RWPE2 (cell line): Measurements from ENCODE around the gene ZDHHC22.

Experiments
- ATAC-seq: fragments of 200-7000 bp; cut with Tn5 transposase; 3 replicates; pipeline ENCODE4 v1.9.1; 2021; ENCODE audit warnings: low read depth
- DNase-seq: peaks from one replicate; pipeline ENCODE4 v3.0.0-alpha.2; 2020; ENCODE audit warnings: low spot score
- H3K27ac ChIP-seq: fragments of 450-650 bp; 2 replicates; pipeline ENCODE4 v1.5.1; 2017; ENCODE audit warnings: mild to moderate bottlenecking; ENCODE audit not compliant: poor library complexity, severe bottlenecking
- H3K27me3 ChIP-seq: fragments of 250-450 bp; sonication (Bioruptor Pico); 2 replicates; pipeline ENCODE4 v1.5.1; 2021; ENCODE audit warnings: mild to moderate bottlenecking, moderate library complexity; ENCODE audit not compliant: insufficient read depth, poor library complexity, severe bottlenecking
- H3K36me3 ChIP-seq: fragments of 250-450 bp; sonication (Bioruptor Pico); 2 replicates; pipeline ENCODE4 v1.5.1; 2020; ENCODE audit warnings: low read depth, mild to moderate bottlenecking, moderate library complexity
- H3K4me1 ChIP-seq: fragments of 250-450 bp; sonication (Bioruptor Pico); 2 replicates; pipeline ENCODE4 v1.5.1; 2021; ENCODE audit warnings: mild to moderate bottlenecking, moderate library complexity; ENCODE audit not compliant: insufficient read depth, poor library complexity, severe bottlenecking
- H3K4me3 ChIP-seq: fragments of 250-450 bp; sonication (Bioruptor Pico); 2 replicates; pipeline ENCODE4 v1.5.1; 2021; ENCODE audit warnings: mild to moderate bottlenecking, moderate library complexity; ENCODE audit not compliant: severe bottlenecking
- H3K9me3 ChIP-seq: fragments of 250-450 bp; sonication (Bioruptor Pico); 2 replicates; pipeline ENCODE4 v1.5.1; 2021; ENCODE audit warnings: mild to moderate bottlenecking, moderate library complexity; ENCODE audit not compliant: severe bottlenecking
- TF ChIP-seq, protein P1 (sequence below): fragments of 450-650 bp; IDR thresholded peaks from one replicate; pipeline ENCODE4 v1.5.1; 2017; ENCODE audit warnings: mild to moderate bottlenecking, moderate library complexity; ENCODE audit not compliant: poor library complexity, severe bottlenecking

ZDHHC22 gene

DNA sequence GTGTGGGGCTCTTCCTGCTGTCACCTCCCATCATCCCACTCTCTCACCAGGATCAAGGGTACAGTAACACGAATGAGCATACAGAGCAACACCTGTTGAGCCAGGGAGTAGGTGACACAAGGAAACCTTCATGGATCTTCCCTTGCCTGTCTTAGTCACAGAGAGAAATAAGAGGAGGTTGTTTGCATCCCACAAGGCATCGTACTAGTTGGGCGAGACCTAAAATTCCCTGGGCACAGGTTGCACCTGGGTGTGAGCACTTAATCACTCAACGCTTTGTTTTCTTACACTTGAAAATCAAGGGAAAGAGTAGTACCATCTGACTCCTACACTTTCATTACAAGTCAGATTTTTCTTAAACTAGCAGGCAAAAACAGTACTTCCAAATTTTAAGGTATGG is 27.0 kb downstream of the ZDHHC22 start:
- DNase-seq (no peak), ATAC-seq (no peak)
- H3K36me3 ChIP-seq, result peaks cover 42% of the 10 kb centered on the region
- no peak overlapping the region for H3K27ac ChIP-seq
- no peaks in the 10 kb centered on the region for H3K9me3 ChIP-seq
- no peaks in the 10 kb centered on the region for H3K4me1 ChIP-seq
- TF ChIP-seq, protein P1, sequence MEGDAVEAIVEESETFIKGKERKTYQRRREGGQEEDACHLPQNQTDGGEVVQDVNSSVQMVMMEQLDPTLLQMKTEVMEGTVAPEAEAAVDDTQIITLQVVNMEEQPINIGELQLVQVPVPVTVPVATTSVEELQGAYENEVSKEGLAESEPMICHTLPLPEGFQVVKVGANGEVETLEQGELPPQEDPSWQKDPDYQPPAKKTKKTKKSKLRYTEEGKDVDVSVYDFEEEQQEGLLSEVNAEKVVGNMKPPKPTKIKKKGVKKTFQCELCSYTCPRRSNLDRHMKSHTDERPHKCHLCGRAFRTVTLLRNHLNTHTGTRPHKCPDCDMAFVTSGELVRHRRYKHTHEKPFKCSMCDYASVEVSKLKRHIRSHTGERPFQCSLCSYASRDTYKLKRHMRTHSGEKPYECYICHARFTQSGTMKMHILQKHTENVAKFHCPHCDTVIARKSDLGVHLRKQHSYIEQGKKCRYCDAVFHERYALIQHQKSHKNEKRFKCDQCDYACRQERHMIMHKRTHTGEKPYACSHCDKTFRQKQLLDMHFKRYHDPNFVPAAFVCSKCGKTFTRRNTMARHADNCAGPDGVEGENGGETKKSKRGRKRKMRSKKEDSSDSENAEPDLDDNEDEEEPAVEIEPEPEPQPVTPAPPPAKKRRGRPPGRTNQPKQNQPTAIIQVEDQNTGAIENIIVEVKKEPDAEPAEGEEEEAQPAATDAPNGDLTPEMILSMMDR, result no peak
- H3K27me3 ChIP-seq, result no peaks in the 10 kb centered on the region
- no peak overlapping the region for H3K4me3 ChIP-seq

DNA sequence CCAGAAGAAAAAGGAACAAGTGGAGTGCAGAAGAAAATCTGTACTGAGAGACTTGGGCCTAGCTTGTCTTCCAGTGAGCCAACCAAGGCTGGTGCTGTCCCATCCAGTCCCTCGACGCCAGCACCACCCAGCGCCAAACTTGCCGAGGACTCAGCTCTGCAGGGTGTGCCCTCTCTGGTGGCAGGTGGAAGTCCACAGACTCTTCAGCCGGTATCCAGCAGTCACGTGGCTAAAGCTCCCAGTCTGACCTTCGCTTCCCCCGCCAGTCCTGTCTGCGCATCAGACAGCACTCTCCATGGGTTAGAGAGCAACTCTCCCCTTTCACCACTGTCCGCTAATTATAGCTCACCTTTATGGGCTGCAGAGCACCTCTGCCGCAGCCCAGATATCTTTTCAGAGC is 27.9 kb downstream of the ZDHHC22 start:
- Histone ChIP-seq H3K27me3 (no peaks in the 10 kb centered on the region), H3K27ac (no peak overlapping the region), H3K4me1 (no peaks in the 10 kb centered on the region), H3K9me3 (no peaks in the 10 kb centered on the region), H3K36me3 (peaks cover 50% of the 10 kb centered on the region), H3K4me3 (no peak overlapping the region)
- ATAC-seq (no peak), DNase-seq (no peak)
- TF ChIP-seq, protein P1, result no peak

DNA sequence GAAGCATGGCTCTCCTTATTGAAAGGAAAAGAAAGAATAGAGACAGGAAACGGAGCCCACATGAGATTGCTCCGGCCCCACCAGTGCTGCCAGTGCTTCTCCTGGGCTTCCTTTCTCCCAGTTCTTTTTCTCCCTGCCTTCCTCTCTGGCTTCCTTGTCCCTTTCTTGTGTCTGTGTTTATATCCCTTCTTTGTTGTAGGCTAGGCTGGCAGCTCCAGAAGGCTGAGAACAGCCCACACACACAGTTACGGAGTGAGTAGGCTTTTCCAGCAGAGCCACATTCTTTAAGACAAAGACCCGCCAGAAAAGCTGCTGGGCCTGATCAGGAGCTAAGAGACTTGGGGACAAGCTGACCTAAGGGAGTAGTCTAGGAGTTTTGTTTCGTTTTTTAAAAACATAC is 30.6 kb downstream of the ZDHHC22 start:
- no peak for ATAC-seq

DNA sequence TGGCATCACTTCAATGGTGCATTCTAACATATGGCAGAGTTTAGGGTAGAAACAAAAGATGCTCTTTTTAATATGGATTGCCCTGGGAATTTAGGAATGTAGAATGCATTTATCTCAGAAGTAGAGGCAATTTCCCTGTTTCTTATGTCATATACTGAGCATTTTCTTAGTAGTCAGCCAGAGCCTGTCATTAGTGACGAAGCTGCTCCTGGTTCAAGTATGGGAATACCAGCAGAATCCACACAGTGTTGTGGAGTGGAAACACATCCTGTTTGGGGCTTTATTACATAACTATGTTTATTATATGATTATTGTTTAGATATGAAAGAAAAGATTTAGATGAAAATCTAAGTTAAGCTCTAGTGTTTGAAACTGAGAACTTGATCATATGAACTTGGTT is 31.3 kb downstream of the ZDHHC22 start:
- Histone ChIP-seq H3K4me3 (no peak overlapping the region), H3K36me3 (peaks cover 70% of the 10 kb centered on the region), H3K27ac (no peak overlapping the region), H3K27me3 (no peaks in the 10 kb centered on the region), H3K9me3 (no peaks in the 10 kb centered on the region), H3K4me1 (no peaks in the 10 kb centered on the region)
- DNase-seq (no peak), ATAC-seq (no peak)
- TF ChIP-seq, protein P1, result no peak

More for the DNA sequence above, 30.6 kb downstream of the ZDHHC22 start:
- Histone ChIP-seq H3K36me3 (peaks cover 64% of the 10 kb centered on the region), H3K4me1 (no peaks in the 10 kb centered on the region), H3K9me3 (no peaks in the 10 kb centered on the region), H3K4me3 (no peak overlapping the region), H3K27ac (no peak overlapping the region), H3K27me3 (no peaks in the 10 kb centered on the region)
- DNase-seq, result no peak
- TF ChIP-seq, protein P1, result no peak

DNA sequence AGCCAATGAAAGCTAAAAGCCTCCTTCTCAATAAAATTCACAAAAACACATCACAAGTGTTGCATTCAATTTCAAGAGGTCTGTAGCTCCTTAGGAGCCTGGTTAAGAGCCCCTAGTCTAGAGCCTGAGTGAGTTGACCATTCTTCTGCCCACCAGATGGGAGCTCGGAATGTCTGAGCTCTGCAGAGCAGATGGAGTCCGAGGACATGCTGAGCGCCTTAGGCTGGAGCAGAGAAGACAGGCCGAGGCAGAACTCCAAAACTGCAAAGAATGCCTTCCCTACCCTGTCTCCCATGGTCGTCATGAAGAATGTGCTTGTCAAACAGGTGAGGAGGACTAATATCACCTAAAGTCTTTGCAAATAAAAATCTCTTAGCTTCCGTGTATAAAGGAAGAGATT is 31.9 kb downstream of the ZDHHC22 start:
- no peaks in the 10 kb centered on the region for H3K27me3 ChIP-seq
- TF ChIP-seq, protein P1, result no peak

More for the DNA sequence above, 31.9 kb downstream of the ZDHHC22 start:
- DNase-seq (no peak), ATAC-seq (no peak)
- Histone ChIP-seq H3K9me3 (no peaks in the 10 kb centered on the region), H3K4me1 (no peaks in the 10 kb centered on the region), H3K36me3 (peaks cover 72% of the 10 kb centered on the region), H3K4me3 (no peak overlapping the region), H3K27ac (no peak overlapping the region)
